GM12878 (cell line): Measurements from ENCODE around the gene ATP4B. TPM values are rescaled to one million over a fixed set of nuclear protein-coding genes. Genes with fewer than 3 reads are reported as not detected.

Source experiments
- ATAC-seq: fragments of 200-7000 bp; cut with Tn5 transposase; 3 replicates; pipeline ENCODE4 v1.9.1; 2020; ENCODE audit warnings: mild to moderate bottlenecking, moderate library complexity
- BruUV-seq: library from RNA; stranded (reverse); fragments of 400-500 nt; replicated peaks from 2 replicates; lab custom pipeline; 2021; lab: Mats Ljungman, UMichigan
- CTCF ChIA-PET: fragments of 300-600 bp; sonication (Branson Sonifier 250); formaldehyde crosslinking; extraction: SDS; loops from one replicate; lab custom pipeline; 2021; ENCODE audit warnings: inconsistent platforms; lab: Yijun Ruan, JAX
- POLR2A ChIA-PET: fragments of 350-600 bp; formaldehyde crosslinking; extraction: SDS; loops from one replicate; lab custom pipeline; 2021; ENCODE audit warnings: inconsistent platforms; lab: Charles Lee
- RAD21 ChIA-PET: fragments of 300-600 bp; sonication (Branson Sonifier 250); formaldehyde crosslinking; loops from one replicate; lab custom pipeline; 2023; ENCODE audit warnings: antibody characterized with exemption; ENCODE audit not compliant: unreplicated experiment; lab: Charles Lee
- SMC1A ChIA-PET: fragments of 300-600 bp; sonication (Branson Sonifier 250); formaldehyde crosslinking; loops from one replicate; lab custom pipeline; 2023; ENCODE audit not compliant: unreplicated experiment, uncharacterized antibody; lab: Charles Lee
- DNase-seq: peaks from one replicate; pipeline ENCODE4 v3.0.0-alpha.2; 2011; ENCODE audit warnings: low read depth, low spot score
- FAIRE-seq: peaks from 3 replicates; lab custom pipeline; 2011; peaks lifted over from hg19 to GRCh38; lab: Jason Lieb, UNC
- H2AFZ ChIP-seq: 2 replicates; pipeline ENCODE4 v1.6.0; 2011; ENCODE audit warnings: low read depth, low read length, control low read depth; ENCODE audit not compliant: control insufficient read depth
- H3K27ac ChIP-seq: 2 replicates; pipeline ENCODE4 v1.5.1; 2011; ENCODE audit warnings: control low read depth; ENCODE audit not compliant: control insufficient read depth, insufficient read depth
- H3K27me3 ChIP-seq, 2 experiments: replicated peaks in 1 of 2; 2 replicates each; pipeline versions ENCODE4 v1.6.0 to v1.6.1; 2011; ENCODE audit warnings: low read length in 1 of 2; ENCODE audit not compliant: control insufficient read depth in 2 of 2, insufficient read depth in 2 of 2
- H3K36me3 ChIP-seq, 2 experiments: 2 replicates each; pipeline ENCODE4 v1.5.1; 2011; ENCODE audit warnings: low read length in 1 of 2; ENCODE audit not compliant: control insufficient read depth in 2 of 2, insufficient read depth in 2 of 2
- H3K4me1 ChIP-seq: 2 replicates; pipeline ENCODE4 v1.6.1; 2011; ENCODE audit warnings: mild to moderate bottlenecking, low read length, moderate library complexity, mixed read lengths; ENCODE audit not compliant: control insufficient read depth, insufficient read depth
- H3K4me2 ChIP-seq: 2 replicates; pipeline ENCODE4 v1.6.0; 2011; ENCODE audit warnings: control low read depth; ENCODE audit not compliant: control insufficient read depth, insufficient read depth
- H3K4me3 ChIP-seq: fragments of 200-600 bp; sonication (generic); 2 replicates; pipeline ENCODE4 v1.5.1; 2016
- H3K79me2 ChIP-seq: 2 replicates; pipeline ENCODE4 v1.6.0; 2011; ENCODE audit warnings: low read length; ENCODE audit not compliant: control insufficient read depth, insufficient read depth
- H3K9ac ChIP-seq: 2 replicates; pipeline ENCODE4 v1.8.0; 2011; ENCODE audit warnings: low read length, control low read depth, mixed read lengths; ENCODE audit not compliant: control insufficient read depth, insufficient read depth
- H3K9me3 ChIP-seq: replicated peaks from 3 replicates; pipeline ENCODE4 v1.5.1; 2011; ENCODE audit warnings: mild to moderate bottlenecking, low read length; ENCODE audit not compliant: control insufficient read depth, insufficient read depth
- H4K20me1 ChIP-seq: 2 replicates; pipeline ENCODE4 v1.6.0; 2011; ENCODE audit not compliant: control insufficient read depth, insufficient read depth
- BACH1 ChIP-seq: fragments of 450-650 bp; IDR thresholded peaks from 2 replicates; pipeline ENCODE4 v1.6.1; 2017; ENCODE audit warnings: mild to moderate bottlenecking, borderline replicate concordance
- MEF2A ChIP-seq: IDR thresholded peaks from 2 replicates; pipeline ENCODE4 v1.6.1; 2011; ENCODE audit warnings: low read depth, mild to moderate bottlenecking, low read length, moderate library complexity; ENCODE audit not compliant: insufficient read depth
- NFYA ChIP-seq: IDR thresholded peaks from 2 replicates; pipeline ENCODE4 v1.6.1; 2011; ENCODE audit warnings: low read depth, mild to moderate bottlenecking, low read length, improper control_type of control experiment, borderline replicate concordance
- SREBF1 ChIP-seq: IDR thresholded peaks from 2 replicates; pipeline ENCODE4 v1.6.1; 2012; ENCODE audit warnings: mild to moderate bottlenecking, low read length
- STAT3 ChIP-seq: IDR thresholded peaks from 2 replicates; pipeline ENCODE4 v1.6.1; 2011; ENCODE audit warnings: low read depth, low read length, improper control_type of control experiment
- ZBTB33 ChIP-seq: fragments of 450-650 bp; IDR thresholded peaks from 2 replicates; pipeline ENCODE4 v1.6.1; 2017; ENCODE audit warnings: mild to moderate bottlenecking
- ZNF592 ChIP-seq: fragments of 450-650 bp; IDR thresholded peaks from 2 replicates; pipeline ENCODE4 v1.6.1; 2017; ENCODE audit warnings: mild to moderate bottlenecking, moderate library complexity
- WGBS: methylation state at CpG from one replicate; pipeline ENCODE4 v1.1.6; 2016; ENCODE audit warnings: low lambda C conversion rate; ENCODE audit not compliant: insufficient replicate concordance, insufficient coverage; ENCODE audit errors: missing lambda C conversion rate; 5-methylcytosine and 5-hydroxymethylcytosine counted together
- in situ Hi-C: fragments of 300-500 bp; cut with MboI; formaldehyde crosslinking; loops from 9 replicates; pipeline ENCODE4 v1.14.3; 2018; ENCODE audit warnings: mixed read lengths
- intact Hi-C: fragments of 100-400 bp; cut with micrococcal nuclease; formaldehyde crosslinking; loops from one replicate; pipeline ENCODE4 v1.14.2; 2022; ENCODE audit not compliant: unreplicated experiment
- polyA plus RNA-seq, 11 experiments: library from polyadenylated mRNA; depleted of rRNA in 4 of 11; unstranded in 6 of 11; stranded (reverse) in 5 of 11; fragments of >200 nt; fragmentation: Nextera tagmentation in 4 of 11; fragmentation: Illumina TruSeq in 1 of 11; extraction: Ambion mirVana in 4 of 11; extraction: Trizol in 1 of 11; gene quantifications; 1 replicate in 1 of 11; 2 replicates in 10 of 11; pipeline versions ENCODE4 v1.2.1 to v1.2.3, GENCODE V29; 2011 to 2016; ENCODE audit warnings: inconsistent platforms in 2 of 11, missing spikeins in 2 of 11, low read depth in 1 of 11
- total RNA-seq, 4 experiments: library from RNA; depleted of rRNA in 3 of 4; stranded (reverse); fragments of >200 nt in 3 of 4; fragmentation: Illumina TruSeq in 1 of 4; extraction: Trizol in 1 of 4; gene quantifications; 2 replicates each; pipeline versions ENCODE4 v1.2.1 to v1.2.3, GENCODE V29; 2013 to 2021
- TF ChIP-seq, protein P1 (sequence below): fragments of 450-650 bp; IDR thresholded peaks from 2 replicates; pipeline ENCODE4 v1.6.1; 2017; ENCODE audit warnings: antibody characterized with exemption, mild to moderate bottlenecking, moderate library complexity

The ATP4B gene
- total and polyA plus RNA-seq, 10 of the 15 experiments (the other 5 are each of a cell fraction or from before 2014, with no cell fraction given) = 0.05 to 0.33 (median 0.20) TPM; not detected in 4

- Histone ChIP-seq H3K27ac (no peak overlapping the region), H3K27me3 (no peaks in the 10 kb centered on the region), H3K4me1 (no peaks in the 10 kb centered on the region), H3K4me2 (no peak overlapping the region), H3K79me2 (no peaks in the 10 kb centered on the region), H3K36me3 (no peaks in the 10 kb centered on the region), H2AFZ (no peak overlapping the region), H3K9ac (no peak overlapping the region), H4K20me1 (no peaks in the 10 kb centered on the region), H3K4me3 (no peak overlapping the region), H3K9me3 (no peaks in the 10 kb centered on the region)
- intact Hi-C loops (no loop called here), in situ Hi-C loops (no loop called here)
- ChIA-PET CTCF (no interaction called here), POLR2A (no interaction called here), RAD21 (no interaction called here), SMC1A (no interaction called here)
- no TSS peak for BruUV-seq
- 44% methylated on average over 8 of the region's 8 CpGs for WGBS
- FAIRE-seq (no peak), ATAC-seq (no peak), DNase-seq (no peak)
- TF ChIP-seq MEF2A (no peak), NFYA (no peak)
Observed at GRCh38 chr13:113659337-113659736, 1.3 kb upstream of the ATP4B start.

DNA sequence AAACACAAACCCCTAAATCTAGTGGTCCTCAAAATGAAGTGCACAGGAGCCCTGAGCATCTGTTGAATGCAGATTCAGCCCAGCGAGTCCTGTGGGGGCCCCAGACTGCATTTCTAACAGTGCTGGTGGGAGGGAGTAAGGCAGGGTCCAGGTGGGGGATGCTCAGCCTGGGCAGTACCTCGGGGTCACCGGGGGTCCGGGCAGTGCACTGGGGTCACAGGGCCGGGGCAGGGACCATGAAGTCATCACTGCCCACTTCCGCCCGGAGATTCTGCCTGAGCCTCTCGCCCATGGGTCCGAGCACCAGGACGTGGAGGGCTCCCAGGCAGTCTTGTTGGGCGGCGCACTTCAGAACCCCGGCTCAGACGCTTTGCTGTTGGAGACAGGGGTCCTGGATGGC is 838 bp upstream of the ATP4B start:
- intact Hi-C loops = no loop called here
- Histone ChIP-seq H3K36me3 (no peaks in the 10 kb centered on the region), H3K27me3 (no peaks in the 10 kb centered on the region), H3K79me2 (no peaks in the 10 kb centered on the region), H3K4me1 (no peaks in the 10 kb centered on the region), H3K9me3 (no peaks in the 10 kb centered on the region), H3K4me3 (no peak overlapping the region), H3K9ac (no peak overlapping the region), H2AFZ (no peak overlapping the region), H4K20me1 (no peaks in the 10 kb centered on the region), H3K4me2 (no peak overlapping the region), H3K27ac (no peak overlapping the region)
- DNase-seq = no peak
- BruUV-seq = no TSS peak
- CTCF ChIA-PET = no interaction called here
- FAIRE-seq = no peak
- RAD21 ChIA-PET = no interaction called here
- SMC1A ChIA-PET = no interaction called here
- POLR2A ChIA-PET = no interaction called here
- ATAC-seq = no peak
- in situ Hi-C loops = no loop called here
- 56% methylated on average over 11 of the region's 14 CpGs for WGBS
- no peak for TF ChIP-seq BACH1
- no peak for TF ChIP-seq SREBF1
- no peak for TF ChIP-seq ZBTB33
- TF ChIP-seq ZNF592 = no peak
- TF ChIP-seq STAT3 = no peak
- TF ChIP-seq, protein P1, sequence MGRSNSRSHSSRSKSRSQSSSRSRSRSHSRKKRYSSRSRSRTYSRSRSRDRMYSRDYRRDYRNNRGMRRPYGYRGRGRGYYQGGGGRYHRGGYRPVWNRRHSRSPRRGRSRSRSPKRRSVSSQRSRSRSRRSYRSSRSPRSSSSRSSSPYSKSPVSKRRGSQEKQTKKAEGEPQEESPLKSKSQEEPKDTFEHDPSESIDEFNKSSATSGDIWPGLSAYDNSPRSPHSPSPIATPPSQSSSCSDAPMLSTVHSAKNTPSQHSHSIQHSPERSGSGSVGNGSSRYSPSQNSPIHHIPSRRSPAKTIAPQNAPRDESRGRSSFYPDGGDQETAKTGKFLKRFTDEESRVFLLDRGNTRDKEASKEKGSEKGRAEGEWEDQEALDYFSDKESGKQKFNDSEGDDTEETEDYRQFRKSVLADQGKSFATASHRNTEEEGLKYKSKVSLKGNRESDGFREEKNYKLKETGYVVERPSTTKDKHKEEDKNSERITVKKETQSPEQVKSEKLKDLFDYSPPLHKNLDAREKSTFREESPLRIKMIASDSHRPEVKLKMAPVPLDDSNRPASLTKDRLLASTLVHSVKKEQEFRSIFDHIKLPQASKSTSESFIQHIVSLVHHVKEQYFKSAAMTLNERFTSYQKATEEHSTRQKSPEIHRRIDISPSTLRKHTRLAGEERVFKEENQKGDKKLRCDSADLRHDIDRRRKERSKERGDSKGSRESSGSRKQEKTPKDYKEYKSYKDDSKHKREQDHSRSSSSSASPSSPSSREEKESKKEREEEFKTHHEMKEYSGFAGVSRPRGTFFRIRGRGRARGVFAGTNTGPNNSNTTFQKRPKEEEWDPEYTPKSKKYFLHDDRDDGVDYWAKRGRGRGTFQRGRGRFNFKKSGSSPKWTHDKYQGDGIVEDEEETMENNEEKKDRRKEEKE = no peak
